ENCODE results near the gene ACBD4. TPM values are rescaled to one million over a fixed set of nuclear protein-coding genes. Genes with fewer than 3 reads are reported as not detected.
A peak's percentile ranks its signal among the peaks of the same experiment; 100 is the strongest.

Gene ACBD4
- total and polyA plus RNA-seq, 2 of the 13 experiments (the other 11 are each of a cell fraction or from before 2014, with no cell fraction given) = 16.1 to 26.9 TPM

GRCh38 chr17:45146890-45147580 lies 11.5 kb downstream of the ACBD4 start (continued):
- TF ChIP-seq POLR2G (IDR thresholded peaks at IDR 0.05; ENCODE audit: low read depth, low read length) (peak; percentile 88), TRIM24 (CRISPR knock-in tag; IDR thresholded peaks at IDR 0.05) (no peak), MAF1 (CRISPR knock-in tag; IDR thresholded peaks at IDR 0.05; ENCODE audit: borderline replicate concordance) (no peak), SSRP1 (CRISPR knock-in tag; IDR thresholded peaks at IDR 0.05) (peak; percentile 10; the same call in 1 of the 2 replicates), ZNF713 (CRISPR knock-in tag; IDR thresholded peaks at IDR 0.05) (no peak), ZSCAN9 (CRISPR knock-in tag; IDR thresholded peaks at IDR 0.05; ENCODE audit: borderline replicate concordance) (no peak), ZNF264 (CRISPR knock-in tag; IDR thresholded peaks at IDR 0.05) (no peak), ZNF75D (CRISPR knock-in tag; IDR thresholded peaks at IDR 0.05; ENCODE audit: borderline replicate concordance) (no peak), ZNF691 (CRISPR knock-in tag; IDR thresholded peaks at IDR 0.05; ENCODE audit: borderline replicate concordance, low read depth) (0 out of 2 replicates have a peak, but pooled peaks have one; percentile 63), MLLT10 (CRISPR knock-in tag; IDR thresholded peaks at IDR 0.05) (no peak), KAT8 (CRISPR knock-in tag; IDR thresholded peaks at IDR 0.05) (no peak), ZC3H13 (CRISPR knock-in tag; IDR thresholded peaks at IDR 0.05) (peak; percentile 56; the same call in 1 of the 2 replicates), NPAS2 (CRISPR knock-in tag; IDR thresholded peaks at IDR 0.05; ENCODE audit: borderline replicate concordance) (no peak), HMG20B (CRISPR knock-in tag; conservative IDR thresholded peaks at IDR 0.05) (no peak), ATM (IDR thresholded peaks at IDR 0.05; ENCODE audit: borderline replicate concordance) (no peak), HHEX (CRISPR knock-in tag; IDR thresholded peaks at IDR 0.05) (no peak), SP2 (CRISPR knock-in tag; IDR thresholded peaks at IDR 0.05) (no peak), ZNF333 (CRISPR knock-in tag; IDR thresholded peaks at IDR 0.05; ENCODE audit: borderline replicate concordance) (no peak; the same call in 1 of the 2 replicates), SIN3B (IDR thresholded peaks at IDR 0.05; ENCODE audit: low read length) (no peak; the same call in 1 of the 2 replicates), RORA (CRISPR knock-in tag; IDR thresholded peaks at IDR 0.05) (no peak), FOXA1 (IDR thresholded peaks at IDR 0.05) (no peak), FOXA1 (CRISPR knock-in tag; IDR thresholded peaks at IDR 0.05) (no peak), NCOR1 (IDR thresholded peaks at IDR 0.05; ENCODE audit: borderline replicate concordance, low read length) (no peak), GLI4 (CRISPR knock-in tag; IDR thresholded peaks at IDR 0.05; ENCODE audit: borderline replicate concordance) (no peak), PLSCR1 (CRISPR knock-in tag; IDR thresholded peaks at IDR 0.05; ENCODE audit: borderline replicate concordance) (no peak), RBFOX2 (IDR thresholded peaks at IDR 0.05; ENCODE audit: low read depth, low read length) (no peak; the same call in 1 of the 2 replicates), ATF5 (CRISPR knock-in tag; IDR thresholded peaks at IDR 0.05; ENCODE audit: low read depth) (no peak; the same call in 1 of the 2 replicates), ZNF350 (CRISPR knock-in tag; IDR thresholded peaks at IDR 0.05; ENCODE audit: borderline replicate concordance, low read depth) (peak; percentile 12; the same call in 1 of the 2 replicates)
